ENCODE results near the gene RAMACL. TPM values are rescaled to one million over a fixed set of nuclear protein-coding genes. Genes with fewer than 3 reads are reported as not detected.

RAMACL gene
- total RNA-seq, 1 experiment from 2014 or later: 0.28 TPM

DNA sequence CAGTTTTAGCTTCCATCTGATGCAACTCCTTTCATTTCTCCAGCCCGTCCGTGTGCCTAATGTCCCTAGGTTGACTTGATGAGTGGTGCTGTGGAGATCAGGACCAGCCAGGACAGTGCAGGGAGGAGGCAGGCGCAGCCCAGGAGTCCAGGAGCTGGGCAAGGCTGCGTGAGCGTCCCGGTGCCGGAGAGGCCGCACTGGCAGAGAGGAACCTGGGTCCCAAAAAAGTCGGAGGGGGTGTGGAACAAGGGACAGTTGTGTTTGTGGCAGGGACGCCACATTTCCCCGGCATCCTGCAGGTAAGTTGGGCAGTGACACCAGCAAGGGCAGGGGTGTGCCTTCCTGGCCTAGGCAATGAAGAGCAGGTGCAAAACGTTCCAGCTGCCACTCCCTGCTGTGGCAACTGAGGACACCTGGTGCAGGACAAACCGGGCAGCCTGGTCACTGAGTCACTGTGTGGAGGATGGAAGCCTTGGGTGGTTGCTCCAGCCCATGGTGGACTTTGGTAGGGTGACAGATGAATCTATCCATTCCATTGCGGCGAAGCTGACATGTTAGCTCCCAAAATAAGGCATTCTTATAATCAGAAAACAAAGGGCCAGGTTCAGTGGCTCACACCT, 53.2 kb downstream of the RAMACL start:
- H3K9ac ChIP-seq (ENCODE audit: extremely low read depth, insufficient read length, low read length): no peak overlapping the region
- no peak overlapping the region for H3K18ac ChIP-seq (ENCODE audit: insufficient read length, low read depth, low read length)
- H3K27ac Mint-ChIP-seq: peak overlapping the region in 1 of 3 experiments; percentile 40; a peak in 2 of 7 replicates
- H2AK5ac ChIP-seq (ENCODE audit: insufficient read length, low read length): no peak overlapping the region
- TF ChIP-seq, protein P1, sequence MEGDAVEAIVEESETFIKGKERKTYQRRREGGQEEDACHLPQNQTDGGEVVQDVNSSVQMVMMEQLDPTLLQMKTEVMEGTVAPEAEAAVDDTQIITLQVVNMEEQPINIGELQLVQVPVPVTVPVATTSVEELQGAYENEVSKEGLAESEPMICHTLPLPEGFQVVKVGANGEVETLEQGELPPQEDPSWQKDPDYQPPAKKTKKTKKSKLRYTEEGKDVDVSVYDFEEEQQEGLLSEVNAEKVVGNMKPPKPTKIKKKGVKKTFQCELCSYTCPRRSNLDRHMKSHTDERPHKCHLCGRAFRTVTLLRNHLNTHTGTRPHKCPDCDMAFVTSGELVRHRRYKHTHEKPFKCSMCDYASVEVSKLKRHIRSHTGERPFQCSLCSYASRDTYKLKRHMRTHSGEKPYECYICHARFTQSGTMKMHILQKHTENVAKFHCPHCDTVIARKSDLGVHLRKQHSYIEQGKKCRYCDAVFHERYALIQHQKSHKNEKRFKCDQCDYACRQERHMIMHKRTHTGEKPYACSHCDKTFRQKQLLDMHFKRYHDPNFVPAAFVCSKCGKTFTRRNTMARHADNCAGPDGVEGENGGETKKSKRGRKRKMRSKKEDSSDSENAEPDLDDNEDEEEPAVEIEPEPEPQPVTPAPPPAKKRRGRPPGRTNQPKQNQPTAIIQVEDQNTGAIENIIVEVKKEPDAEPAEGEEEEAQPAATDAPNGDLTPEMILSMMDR (conservative IDR thresholded peaks at IDR 0.05): no peak
- no peak overlapping the region for H4K91ac ChIP-seq (ENCODE audit: insufficient read length, low read depth, low read length)
- H3K79me2 ChIP-seq (ENCODE audit: insufficient read depth, low read length): no peaks in the 10 kb centered on the region
- H3K23me2 ChIP-seq (ENCODE audit: insufficient read length, low read depth, low read length, poor library complexity, severe bottlenecking): no peaks in the 10 kb centered on the region
- no peaks in the 10 kb centered on the region for H3K9me3 ChIP-seq (ENCODE audit: control insufficient read depth, low read depth, low read length)
- H3K27me3 Mint-ChIP-seq (ENCODE audit: low read depth): no peaks in the 10 kb centered on the region
- H2BK20ac ChIP-seq (ENCODE audit: low read depth, low read length, poor library complexity, severe bottlenecking): no peak overlapping the region
- no peak overlapping the region for H2BK120ac ChIP-seq (ENCODE audit: low read depth, low read length, poor library complexity, severe bottlenecking)
- WGBS (ENCODE audit: extremely low coverage, insufficient read length, low lambda C conversion rate): no CpG with 5 or more reads among the region's 15 CpGs
- H2AFZ ChIP-seq (ENCODE audit: low read length): no peak overlapping the region
- H3K27me3 ChIP-seq (ENCODE audit: insufficient read depth, low read length): no peaks in the 10 kb centered on the region
- H3K36me3 Mint-ChIP-seq (ENCODE audit: insufficient read depth in 1 of 3, low read depth in 3 of 3): peaks cover 16 to 26% (median 17%) of the 10 kb centered on the region in 3 experiments; a peak in 6 of 7 replicates
- no peaks in the 10 kb centered on the region; a peak in 1 of 5 replicates for H3K9me3 Mint-ChIP-seq
- H3K4me1 ChIP-seq (ENCODE audit: insufficient read depth, low read length): no peaks in the 10 kb centered on the region
- no peak overlapping the region for H2BK5ac ChIP-seq (ENCODE audit: insufficient read length, low read length)
- H3K14ac ChIP-seq (ENCODE audit: insufficient read depth, low read length): no peak overlapping the region
- no peak overlapping the region for H3T11ph ChIP-seq (ENCODE audit: low read length)
- H3K23ac ChIP-seq (ENCODE audit: insufficient read length, low read depth, low read length): no peak overlapping the region
- no peak overlapping the region for H4K8ac ChIP-seq (replicated peaks; ENCODE audit: insufficient read length, low read depth, low read length)
- H3K4ac ChIP-seq (ENCODE audit: low read depth, low read length): no peak overlapping the region
- H3K4me2 ChIP-seq (ENCODE audit: insufficient read depth, insufficient read length, low read length): no peak overlapping the region
- H4K5ac ChIP-seq (ENCODE audit: insufficient read length, low read depth, low read length): no peak overlapping the region
- no peak overlapping the region for H2BK12ac ChIP-seq (ENCODE audit: insufficient read length, low read depth, low read length)
- H3K79me1 ChIP-seq (ENCODE audit: insufficient read depth, low read depth, low read length, poor library complexity, severe bottlenecking): no peaks in the 10 kb centered on the region
- no peak overlapping the region for H3K4me3 Mint-ChIP-seq
- no peak overlapping the region for H3K56ac ChIP-seq (ENCODE audit: insufficient read length, low read depth, low read length)
- H4K20me1 ChIP-seq (ENCODE audit: control insufficient read depth, insufficient read depth, insufficient read length): no peaks in the 10 kb centered on the region
- no peak for DNase-seq
- no peak overlapping the region for H3K27ac ChIP-seq (ENCODE audit: insufficient read length, low read depth, low read length)
- H3K4me1 Mint-ChIP-seq: no peaks in the 10 kb centered on the region
- no peak overlapping the region for H2BK15ac ChIP-seq (ENCODE audit: low read depth, low read length)

Other genes with a start within 250 kb of the RAMACL start
- 39.1 and 40.2 TPM in 2 replicates for gene SFT2D1, start 244.1 kb downstream of the RAMACL start, total RNA-seq (2021)
- gene MPC1, start 203.7 kb downstream of the RAMACL start, total RNA-seq (2021): 9.7 and 10.0 TPM in 2 replicates
- 10.4 and 12.3 TPM in 2 replicates for gene RPS6KA2, start 40.6 kb upstream of the RAMACL start, total RNA-seq (2021)

All from H9 (cell line).